Esophagus (tissue), 2 donors: ENCODE results near the gene ARF4. TPM values are rescaled to one million over a fixed set of nuclear protein-coding genes. Genes with fewer than 3 reads are reported as not detected.
A peak's percentile ranks its signal among the peaks of the same experiment; 100 is the strongest.

Experiments
- H3K27ac ChIP-seq, 2 donors: one replicate each; pipeline ENCODE4 v1.5.1; 2013; ENCODE audit warnings: low read depth in 2 of 2, mild to moderate bottlenecking in 2 of 2, inconsistent platforms in 1 of 2, low read length in 1 of 2, moderate library complexity in 1 of 2
- H3K27me3 ChIP-seq, 2 donors: one replicate each; pipeline ENCODE4 v1.6.1; 2013; ENCODE audit warnings: low read length in 2 of 2, control low read depth in 1 of 2, mild to moderate bottlenecking in 1 of 2; ENCODE audit not compliant: insufficient read depth in 2 of 2, control insufficient read depth in 1 of 2
- H3K36me3 ChIP-seq, 2 donors: one replicate each; pipeline ENCODE4 v1.6.1; 2013; ENCODE audit warnings: low read length in 1 of 2; ENCODE audit not compliant: control insufficient read depth in 2 of 2, insufficient read depth in 2 of 2
- H3K4me1 ChIP-seq, 2 donors: one replicate each; pipeline ENCODE4 v1.6.1; 2013; ENCODE audit warnings: low read length in 1 of 2; ENCODE audit not compliant: control insufficient read depth in 2 of 2, insufficient read depth in 2 of 2
- H3K4me3 ChIP-seq, 2 donors: one replicate each; pipeline ENCODE4 v1.5.1; 2013; ENCODE audit warnings: low read length in 2 of 2, mild to moderate bottlenecking in 2 of 2, low read depth in 1 of 2, moderate library complexity in 1 of 2
- H3K9me3 ChIP-seq, 2 donors: one replicate each; pipeline ENCODE4 v1.6.1; 2013; ENCODE audit warnings: mild to moderate bottlenecking in 2 of 2, low read depth in 1 of 2, low read length in 1 of 2, moderate library complexity in 1 of 2; ENCODE audit not compliant: control insufficient read depth in 2 of 2, insufficient read depth in 1 of 2
- WGBS, 2 donors: extraction: QIAGEN DNeasy Blood & Tissue Kit; methylation state at CpG; one replicate each; pipeline ENCODE4 v1.1.7; 2013; 5-methylcytosine and 5-hydroxymethylcytosine counted together
- polyA plus RNA-seq, 2 donors: library from polyadenylated mRNA; stranded (reverse); fragments of 200-250 nt; gene quantifications; one replicate each; pipeline ENCODE4 v1.2.3, GENCODE V29; 2013
- donor health status: healthy with polysubstance abuse.
- donor health status: Bipolar disorder and iron deficiency.

The ARF4 gene
- polyA plus RNA-seq, 2 donors = 74.8 to 113 TPM

DNA sequence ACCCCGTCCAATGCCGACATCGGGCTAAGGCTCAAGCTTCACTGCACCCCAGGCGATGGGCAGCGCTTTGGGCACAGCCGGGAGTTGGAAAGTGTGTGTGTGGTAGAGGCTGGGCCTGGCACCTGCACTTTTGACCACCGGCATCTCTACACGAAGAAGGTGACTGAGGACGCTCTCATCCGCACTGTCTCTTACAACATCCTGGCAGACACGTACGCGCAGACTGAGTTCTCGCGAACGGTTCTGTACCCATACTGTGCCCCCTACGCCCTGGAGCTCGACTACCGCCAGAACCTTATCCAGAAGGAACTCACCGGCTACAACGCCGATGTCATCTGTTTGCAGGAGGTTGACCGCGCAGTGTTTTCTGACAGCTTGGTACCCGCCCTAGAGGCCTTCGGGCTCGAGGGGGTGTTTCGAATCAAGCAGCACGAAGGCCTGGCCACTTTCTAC, 40.0 kb downstream of the ARF4 start:
- Histone ChIP-seq H3K4me1 (peaks cover 1 to 3% of the 10 kb centered on the region in 2 donors), H3K4me3 (peak overlapping the region; percentile 94 to 97)
- 1 to 2% methylated on average over 29 of the region's 29 CpGs for WGBS, 2 donors

DNA sequence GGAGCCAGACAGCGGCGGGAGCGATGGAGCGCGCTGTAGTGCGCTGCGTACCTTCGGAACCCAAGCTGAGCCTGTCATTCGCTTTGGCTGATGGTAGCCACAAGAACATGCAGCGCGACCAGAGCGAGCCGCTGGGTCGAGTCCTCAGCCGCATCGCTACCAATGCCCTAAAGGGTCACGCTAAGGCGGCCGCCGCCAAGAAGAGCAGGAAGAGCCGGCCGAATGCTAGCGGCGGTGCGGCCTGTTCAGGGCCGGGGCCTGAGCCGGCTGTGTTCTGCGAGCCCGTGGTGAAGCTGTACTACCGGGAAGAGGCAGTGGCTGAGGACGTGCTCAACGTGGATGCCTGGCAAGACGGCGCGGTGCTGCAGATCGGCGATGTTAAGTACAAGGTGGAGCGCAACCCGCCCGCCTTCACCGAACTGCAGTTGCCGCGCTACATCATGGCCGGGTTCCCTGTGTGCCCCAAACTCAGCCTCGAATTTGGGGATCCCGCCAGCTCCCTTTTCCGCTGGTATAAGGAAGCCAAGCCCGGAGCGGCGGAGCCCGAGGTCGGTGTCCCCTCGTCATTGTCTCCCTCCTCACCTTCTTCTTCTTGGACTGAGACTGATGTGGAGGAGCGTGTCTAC, 40.6 kb downstream of the ARF4 start:
- H3K4me3 ChIP-seq = peak overlapping the region; percentile 94 to 97
- H3K27ac ChIP-seq = peak overlapping the region; percentile 94 to 96
- peaks cover 3% of the 10 kb centered on the region in 2 donors for H3K36me3 ChIP-seq
- no peaks in the 10 kb centered on the region for H3K9me3 ChIP-seq
- WGBS, 2 donors = 0% methylated on average over 52 to 54 of the region's 54 CpGs
- peaks cover 1 to 3% of the 10 kb centered on the region in 2 donors for H3K4me1 ChIP-seq
- no peaks in the 10 kb centered on the region for H3K27me3 ChIP-seq

More for the DNA sequence above, 40.0 kb downstream of the ARF4 start:
- Histone ChIP-seq H3K36me3 (peaks cover 3% of the 10 kb centered on the region in 2 donors), H3K27me3 (no peaks in the 10 kb centered on the region), H3K9me3 (no peaks in the 10 kb centered on the region), H3K27ac (peak overlapping the region; percentile 94 to 96)

DNA sequence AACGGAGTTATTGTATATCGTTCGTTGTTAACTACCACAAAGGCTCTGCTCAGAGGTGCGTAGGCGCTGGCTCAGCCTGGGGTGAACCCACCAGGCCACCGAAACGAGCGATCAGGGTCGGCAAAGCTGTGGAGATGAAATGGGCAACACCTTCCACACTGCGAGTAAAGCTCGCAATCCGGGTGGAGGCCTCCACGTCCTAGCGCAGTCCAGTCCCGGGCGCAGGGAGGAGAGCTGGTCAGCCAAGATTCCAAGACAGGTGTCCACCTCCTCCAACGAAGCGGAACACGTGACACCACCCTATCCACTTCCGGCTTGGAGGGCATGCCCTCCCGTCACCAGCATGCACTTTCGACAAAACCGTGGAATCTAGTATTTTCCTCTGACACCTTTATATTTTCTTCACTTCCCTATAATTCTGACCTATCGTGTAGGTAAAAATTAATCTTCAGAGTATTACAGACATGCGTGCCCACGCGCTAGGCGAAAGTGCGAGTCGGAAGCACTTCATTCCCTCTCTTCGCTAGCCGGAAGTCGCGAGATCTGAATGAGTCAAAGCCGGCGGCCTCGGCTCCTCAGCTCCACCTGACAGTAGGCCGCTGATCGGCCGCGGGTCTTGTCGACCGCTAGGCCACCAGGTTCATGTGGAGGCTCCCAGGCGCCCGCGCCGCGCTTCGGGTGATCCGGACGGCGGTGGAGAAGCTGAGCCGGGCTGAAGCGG, 41.2 kb downstream of the ARF4 start, which contains the start of gene PDE12:
Gene PDE12, plus strand, starts transcription at position 537 of the 721 bp plus-strand sequence. Its CDS starts 106 bp downstream, at position 643.
- WGBS, 2 donors = 0 to 1% methylated on average over 54 of the region's 54 CpGs
- peak within 1 kb of the TSS; percentile 94 to 97 for H3K4me3 ChIP-seq
- H3K27me3 ChIP-seq = no peaks in the 10 kb centered on the region
- peaks cover 3% of the 10 kb centered on the region in 2 donors for H3K36me3 ChIP-seq
- peak within 1 kb of the TSS; percentile 94 to 96 for H3K27ac ChIP-seq
- no peaks in the 10 kb centered on the region for H3K9me3 ChIP-seq
- H3K4me1 ChIP-seq = peaks cover 1 to 3% of the 10 kb centered on the region in 2 donors

DNA sequence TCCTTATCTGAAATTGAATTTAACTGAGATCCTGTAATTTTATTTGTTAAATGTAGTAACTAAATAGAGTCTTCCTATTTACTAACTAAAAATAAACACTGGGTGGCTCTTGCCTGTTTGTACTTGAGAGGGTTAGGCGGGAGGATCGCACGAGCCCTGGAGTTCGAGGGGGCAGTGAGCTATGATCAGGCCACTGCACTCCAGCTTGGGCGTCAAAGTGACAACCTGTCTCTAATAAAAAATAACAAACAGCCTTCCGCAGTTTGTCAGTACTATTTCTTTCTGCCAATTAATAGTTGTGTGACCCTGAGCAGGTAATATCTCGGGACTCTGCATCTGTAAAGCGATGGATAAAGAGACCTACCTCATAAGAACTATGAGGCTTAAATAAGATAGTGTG, 41.8 kb downstream of the ARF4 start:
- WGBS, 2 donors = 26 to 30% methylated on average over 8 of the region's 8 CpGs
- Histone ChIP-seq H3K9me3 (no peaks in the 10 kb centered on the region), H3K27me3 (no peaks in the 10 kb centered on the region), H3K4me1 (peaks cover 1 to 3% of the 10 kb centered on the region in 2 donors), H3K27ac (peak overlapping the region; percentile 94 to 96), H3K36me3 (peaks cover 3% of the 10 kb centered on the region in 2 donors), H3K4me3 (peak overlapping the region; percentile 94 to 97)

DNA sequence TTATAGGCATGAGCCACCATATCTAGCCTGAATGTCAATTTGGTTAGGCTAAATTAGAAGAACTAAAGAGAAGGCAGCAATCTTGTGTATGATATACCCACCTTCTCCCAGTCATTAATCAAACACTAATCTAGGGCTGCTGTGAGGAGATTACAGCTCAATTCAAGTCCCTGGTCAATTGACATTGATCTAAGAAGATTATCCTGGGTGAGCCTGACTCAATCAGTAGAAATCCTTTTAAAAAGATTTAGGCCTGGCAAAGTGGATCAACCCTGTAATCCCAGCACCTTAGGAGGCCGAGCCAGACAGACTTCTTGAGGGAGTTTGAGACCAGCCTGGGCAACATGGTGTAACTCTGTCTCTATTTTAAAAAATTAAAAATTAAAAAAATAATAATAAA, 50.5 kb downstream of the ARF4 start:
- Histone ChIP-seq H3K36me3 (no peaks in the 10 kb centered on the region), H3K4me3 (no peak overlapping the region), H3K9me3 (no peaks in the 10 kb centered on the region), H3K4me1 (no peaks in the 10 kb centered on the region), H3K27me3 (no peaks in the 10 kb centered on the region), H3K27ac (no peak overlapping the region)
- WGBS, 2 donors = 71 to 74% methylated on average over 1 of the region's 1 CpG

DNA sequence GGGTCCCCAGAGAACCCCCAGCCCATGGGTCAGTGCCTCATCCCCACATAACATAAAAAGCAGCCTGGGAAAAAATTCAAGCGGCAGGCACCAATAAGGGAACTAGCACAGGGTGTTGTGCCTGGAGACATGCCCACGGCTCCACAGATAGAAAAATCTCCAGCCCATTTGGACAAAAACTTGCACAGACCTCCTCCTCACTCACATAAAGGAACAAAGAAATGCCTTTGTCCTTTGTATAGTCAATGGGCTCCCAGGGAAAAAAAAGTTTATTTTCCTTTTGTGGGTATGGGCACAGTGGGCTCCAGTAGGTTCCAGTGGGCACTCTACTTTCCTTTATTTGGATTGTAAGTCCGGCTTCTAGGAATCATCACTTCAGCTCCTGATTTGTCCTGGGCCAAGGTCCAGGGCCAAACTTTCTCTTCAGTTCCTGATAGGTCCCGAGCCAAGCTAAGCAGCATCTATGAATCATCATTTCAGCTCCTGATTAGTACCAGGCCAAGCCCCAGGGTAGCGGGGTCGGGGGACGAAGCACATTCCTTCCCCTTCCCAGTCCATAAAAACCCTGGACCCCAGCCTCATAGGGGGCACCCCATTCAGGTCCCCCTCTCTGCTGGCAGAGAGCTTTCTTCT, 51.4 kb downstream of the ARF4 start:
- Histone ChIP-seq H3K27ac (no peak overlapping the region), H3K4me3 (no peak overlapping the region), H3K36me3 (no peaks in the 10 kb centered on the region), H3K27me3 (no peaks in the 10 kb centered on the region), H3K9me3 (no peaks in the 10 kb centered on the region), H3K4me1 (no peaks in the 10 kb centered on the region)
- WGBS, 2 donors = 74 to 81% methylated on average over 7 of the region's 7 CpGs

DNA sequence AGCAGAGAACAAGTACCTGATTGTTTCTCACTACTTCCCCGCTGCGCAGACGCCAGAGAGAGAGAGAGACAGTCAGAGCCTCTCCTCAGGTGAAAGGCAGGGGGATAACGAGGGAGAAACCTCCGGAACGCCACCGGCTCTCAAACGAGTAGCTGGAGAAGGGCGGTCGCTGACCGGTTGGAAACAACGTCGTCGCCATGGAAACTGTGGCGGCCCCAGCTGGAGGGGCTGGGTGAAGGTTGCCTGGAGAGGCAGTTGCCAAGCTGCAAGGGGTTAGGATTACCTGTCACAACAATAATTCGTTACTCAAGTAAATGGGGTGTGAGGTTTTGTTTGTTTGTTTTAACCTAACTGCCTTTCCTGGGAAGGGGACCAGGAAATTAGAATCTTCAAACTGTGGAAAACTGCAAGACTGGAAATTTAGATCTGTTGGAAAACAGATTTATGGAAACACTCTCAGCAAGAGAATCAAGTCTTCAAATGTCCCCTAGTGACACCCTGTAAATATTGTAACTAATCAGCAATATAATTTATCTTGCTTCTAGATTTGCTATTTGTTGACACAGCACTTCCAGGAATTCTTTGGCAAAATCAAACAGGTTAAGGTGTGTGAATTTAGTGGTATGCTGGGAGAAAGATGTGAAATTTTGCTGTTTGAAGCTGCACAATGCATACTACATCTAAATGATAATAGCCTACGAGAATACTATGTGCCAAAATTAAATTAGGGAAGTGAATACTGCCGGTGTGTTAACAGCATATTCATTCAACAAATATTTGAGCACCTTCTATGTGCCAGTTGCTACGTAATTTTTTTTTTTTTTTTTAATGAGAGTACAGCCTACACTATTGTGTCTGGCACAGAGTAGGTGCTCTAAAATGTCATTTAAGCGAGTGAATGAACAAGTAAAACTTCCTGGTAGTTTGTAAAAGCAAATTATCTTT, 52.7 kb downstream of the ARF4 start, which contains the start of gene DNAH12:
Gene DNAH12, minus strand, starts transcription at position 164 of the 945 bp plus-strand sequence. CDS start 1,474 bp downstream, outside the sequence.
- Histone ChIP-seq H3K9me3 (no peaks in the 10 kb centered on the region), H3K27ac (no peak within 1 kb of the TSS), H3K4me3 (peak within 1 kb of the TSS; percentile 16 to 30), H3K36me3 (no peaks in the 10 kb centered on the region), H3K27me3 (no peaks in the 10 kb centered on the region), H3K4me1 (no peaks in the 10 kb centered on the region)
- WGBS, 2 donors = 9 to 10% methylated on average over 20 of the region's 20 CpGs

DNA sequence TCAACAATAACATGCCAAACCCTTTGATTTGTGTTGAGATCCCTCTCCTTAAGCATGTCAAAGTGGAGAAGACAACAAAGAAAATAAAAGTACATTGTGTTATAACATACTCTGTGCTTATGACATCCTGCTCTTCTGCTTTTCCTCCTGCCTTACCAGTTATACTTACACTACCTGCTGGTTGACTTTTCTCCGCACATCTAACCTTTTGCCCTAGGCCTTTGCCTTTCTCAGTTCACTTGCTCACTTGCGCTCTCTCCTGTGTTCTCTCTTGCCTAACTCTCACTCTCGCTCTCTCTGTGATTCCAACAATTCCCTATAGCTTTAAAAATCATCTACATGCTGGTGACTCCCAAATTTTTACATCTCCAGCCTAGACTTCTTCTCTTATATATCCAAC, 58.7 kb downstream of the ARF4 start:
- peaks cover 0 to 3% of the 10 kb centered on the region in 2 donors for H3K27me3 ChIP-seq
- peak overlapping the region; percentile 4 to 21 for H3K27ac ChIP-seq
- 75 to 83% methylated on average over 3 of the region's 3 CpGs for WGBS, 2 donors
- no peak overlapping the region for H3K4me3 ChIP-seq
- H3K9me3 ChIP-seq = no peaks in the 10 kb centered on the region
- H3K36me3 ChIP-seq = no peaks in the 10 kb centered on the region
- no peaks in the 10 kb centered on the region for H3K4me1 ChIP-seq
